ENCODE results near the gene AFAP1. TPM values are rescaled to one million over a fixed set of nuclear protein-coding genes. Genes with fewer than 3 reads are reported as not detected.
A peak's percentile ranks its signal among the peaks of the same experiment; 100 is the strongest.

Gene AFAP1
- total and polyA plus RNA-seq, 5 donors from 2014 or later: 1.8 to 5.0 (median 2.2) TPM

DNA sequence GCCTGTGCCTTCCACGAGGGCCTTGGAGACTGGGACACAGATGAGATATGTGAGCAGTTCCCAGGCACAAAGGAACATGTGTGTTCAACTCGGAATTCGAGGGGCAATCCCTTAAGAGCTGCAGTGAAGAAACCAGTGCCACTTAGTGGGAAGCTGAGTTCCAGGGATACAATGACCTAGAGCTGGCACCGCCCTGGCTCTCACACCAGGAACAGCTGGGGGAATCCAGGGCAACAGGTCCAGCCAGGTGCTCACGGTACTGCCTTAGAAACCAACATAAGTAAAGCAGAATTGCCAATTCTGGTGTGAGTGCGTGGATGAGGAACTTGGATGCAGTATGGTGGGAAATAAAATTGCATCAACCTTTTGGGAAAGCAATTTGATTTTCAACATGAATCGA lies 122.9 kb downstream of the AFAP1 start:
- H3K9me3 ChIP-seq (ENCODE audit: control insufficient read depth in 2 of 2, low read length in 2 of 2): no peaks in the 10 kb centered on the region
- Mint-ChIP-seq H3K9me3 (no peaks in the 10 kb centered on the region), H3K27ac (no peak overlapping the region), H3K27me3 (no peaks in the 10 kb centered on the region), H3K4me3 (no peak overlapping the region), H3K36me3 (peaks cover 11% of the 10 kb centered on the region), H3K4me1 (peaks cover 0 to 9% (median 2%) of the 10 kb centered on the region in 4 donors)
- ATAC-seq (ENCODE audit: low read depth in 2 of 2) (no peak), DNase-seq (no peak)
- no peaks in the 10 kb centered on the region for H3K27me3 ChIP-seq (ENCODE audit: control insufficient read depth, insufficient read depth, low read length)
- H3K4me3 ChIP-seq (ENCODE audit: low read depth, low read length): no peak overlapping the region
- H3K36me3 ChIP-seq (ENCODE audit: control insufficient read depth, insufficient read depth, low read length): peaks cover 10% of the 10 kb centered on the region
- H3K4me1 ChIP-seq (ENCODE audit: control insufficient read depth, insufficient read depth, low read length, poor library complexity, severe bottlenecking): no peaks in the 10 kb centered on the region
- no peak overlapping the region for H3K27ac ChIP-seq (ENCODE audit: insufficient read depth, low read length, poor library complexity, severe bottlenecking)

DNA sequence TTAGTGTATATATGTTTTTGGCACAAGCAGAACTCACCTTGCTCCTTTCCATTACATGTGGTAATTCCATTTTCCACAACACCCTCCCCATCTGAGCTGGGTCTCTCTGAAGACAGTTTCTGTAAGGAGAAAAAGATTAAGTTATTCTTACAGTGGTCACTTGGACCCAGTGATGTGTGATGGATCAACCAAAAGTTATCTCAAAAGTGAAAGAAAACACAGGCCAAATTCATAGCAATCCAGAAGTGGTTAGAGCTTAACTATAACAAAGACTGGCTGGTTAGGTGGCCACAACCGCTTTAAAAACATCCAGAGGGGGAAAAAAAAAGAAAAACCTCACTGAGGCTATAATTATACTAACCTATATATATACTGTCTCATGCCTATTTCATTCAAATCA lies 123.7 kb downstream of the AFAP1 start:
- no peak overlapping the region for H3K27ac ChIP-seq (ENCODE audit: insufficient read depth, low read length, poor library complexity, severe bottlenecking)
- DNase-seq: no peak
- H3K9me3 ChIP-seq (ENCODE audit: control insufficient read depth in 2 of 2, low read length in 2 of 2): no peaks in the 10 kb centered on the region
- peaks cover 10% of the 10 kb centered on the region for H3K36me3 ChIP-seq (ENCODE audit: control insufficient read depth, insufficient read depth, low read length)
- Mint-ChIP-seq H3K36me3 (peaks cover 11% of the 10 kb centered on the region), H3K27me3 (no peaks in the 10 kb centered on the region), H3K4me3 (no peak overlapping the region), H3K27ac (peak overlapping the region in 1 of 3 donors; percentile 3), H3K4me1 (peaks cover 0 to 4% (median 0%) of the 10 kb centered on the region in 4 donors), H3K9me3 (no peaks in the 10 kb centered on the region)
- ATAC-seq (ENCODE audit: low read depth in 2 of 2): no peak
- no peaks in the 10 kb centered on the region for H3K27me3 ChIP-seq (ENCODE audit: control insufficient read depth, insufficient read depth, low read length)
- no peak overlapping the region for H3K4me3 ChIP-seq (ENCODE audit: low read depth, low read length)
- H3K4me1 ChIP-seq (ENCODE audit: control insufficient read depth, insufficient read depth, low read length, poor library complexity, severe bottlenecking): no peaks in the 10 kb centered on the region

DNA sequence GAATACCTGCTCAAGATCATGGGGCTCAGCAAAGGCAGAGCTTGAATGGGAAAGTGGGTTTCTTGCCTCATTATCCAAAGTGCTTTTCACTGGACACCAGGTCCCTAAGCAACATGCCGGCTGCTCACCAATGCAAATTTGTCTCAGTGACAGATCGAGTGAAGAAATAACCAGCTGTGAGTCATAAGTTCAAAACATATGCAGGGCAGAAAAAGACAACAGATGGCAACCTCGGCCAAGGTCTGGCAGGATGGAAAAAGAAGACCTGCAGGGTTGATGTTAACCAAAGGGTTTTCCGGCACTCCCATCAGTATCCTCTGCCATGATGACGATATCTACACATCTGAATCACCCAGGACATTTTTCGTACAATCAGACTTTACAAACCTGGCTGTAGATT lies 124.1 kb downstream of the AFAP1 start:
- peaks cover 0 to under 1% (median 0%) of the 10 kb centered on the region in 4 donors for H3K4me1 Mint-ChIP-seq
- Histone ChIP-seq H3K9me3 (ENCODE audit: control insufficient read depth in 2 of 2, low read length in 2 of 2) (no peaks in the 10 kb centered on the region), H3K27ac (ENCODE audit: insufficient read depth, low read length, poor library complexity, severe bottlenecking) (no peak overlapping the region), H3K36me3 (ENCODE audit: control insufficient read depth, insufficient read depth, low read length) (peaks cover 10% of the 10 kb centered on the region), H3K27me3 (ENCODE audit: control insufficient read depth, insufficient read depth, low read length) (no peaks in the 10 kb centered on the region), H3K4me3 (ENCODE audit: low read depth, low read length) (no peak overlapping the region), H3K4me1 (ENCODE audit: control insufficient read depth, insufficient read depth, low read length, poor library complexity, severe bottlenecking) (no peaks in the 10 kb centered on the region)
- no peak overlapping the region for H3K27ac Mint-ChIP-seq
- H3K36me3 Mint-ChIP-seq: peaks cover 11% of the 10 kb centered on the region
- no peaks in the 10 kb centered on the region for H3K9me3 Mint-ChIP-seq
- no peak for ATAC-seq (ENCODE audit: low read depth in 2 of 2)
- no peak overlapping the region for H3K4me3 Mint-ChIP-seq
- no peak for DNase-seq
- no peaks in the 10 kb centered on the region for H3K27me3 Mint-ChIP-seq

DNA sequence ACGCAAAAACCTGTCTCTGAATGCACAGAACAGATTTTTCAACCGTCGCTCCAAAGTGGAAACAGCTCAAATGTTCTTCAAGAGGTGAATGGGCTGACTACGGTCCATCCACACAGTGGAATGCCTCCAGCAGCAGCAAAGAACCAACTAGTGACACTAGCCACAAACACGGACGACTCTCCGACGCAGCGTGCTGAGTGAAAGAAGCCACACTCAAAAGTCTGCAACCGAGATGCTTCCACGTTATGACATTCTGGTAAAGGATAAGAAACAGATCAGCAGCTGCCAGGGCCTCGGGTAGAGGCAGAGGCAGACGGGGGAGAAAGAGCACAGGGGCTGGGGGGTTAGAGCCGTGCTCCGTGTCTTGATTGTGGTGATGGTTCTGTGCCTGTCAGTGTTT lies 125.2 kb downstream of the AFAP1 start:
- ATAC-seq (ENCODE audit: low read depth in 2 of 2): no peak

DNA sequence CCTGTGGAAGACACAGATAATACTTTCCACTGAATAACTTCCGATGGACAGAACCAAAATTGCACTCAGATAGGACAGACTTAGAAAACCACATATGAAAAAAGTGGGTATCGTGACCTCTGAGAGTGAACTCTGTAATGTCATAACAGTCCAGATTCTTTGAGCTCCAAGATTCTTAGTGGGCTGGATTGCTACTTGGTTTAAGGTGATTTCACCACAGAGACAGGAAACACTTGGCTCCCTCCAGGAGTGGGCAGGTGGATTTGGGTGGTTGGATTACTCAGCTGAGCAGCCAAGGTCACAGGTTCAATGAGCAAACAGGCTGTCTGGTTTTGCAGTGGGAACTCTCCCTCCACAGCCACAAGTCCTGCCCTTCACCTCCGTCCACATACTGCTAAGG lies 126.0 kb downstream of the AFAP1 start:
- Histone ChIP-seq H3K4me3 (ENCODE audit: low read depth, low read length) (no peak overlapping the region), H3K4me1 (ENCODE audit: control insufficient read depth, insufficient read depth, low read length, poor library complexity, severe bottlenecking) (no peaks in the 10 kb centered on the region), H3K9me3 (ENCODE audit: control insufficient read depth in 2 of 2, low read length in 2 of 2) (no peaks in the 10 kb centered on the region), H3K36me3 (ENCODE audit: control insufficient read depth, insufficient read depth, low read length) (peaks cover 10% of the 10 kb centered on the region), H3K27ac (ENCODE audit: insufficient read depth, low read length, poor library complexity, severe bottlenecking) (no peak overlapping the region), H3K27me3 (ENCODE audit: control insufficient read depth, insufficient read depth, low read length) (no peaks in the 10 kb centered on the region)
- Mint-ChIP-seq H3K4me1 (no peaks in the 10 kb centered on the region), H3K27me3 (no peaks in the 10 kb centered on the region), H3K9me3 (no peaks in the 10 kb centered on the region), H3K27ac (no peak overlapping the region), H3K4me3 (no peak overlapping the region), H3K36me3 (peaks cover 10% of the 10 kb centered on the region)
- no peak for ATAC-seq (ENCODE audit: low read depth in 2 of 2)
- no peak for DNase-seq

More for the DNA sequence above, 125.2 kb downstream of the AFAP1 start:
- Histone ChIP-seq H3K4me3 (ENCODE audit: low read depth, low read length) (no peak overlapping the region), H3K27me3 (ENCODE audit: control insufficient read depth, insufficient read depth, low read length) (no peaks in the 10 kb centered on the region), H3K27ac (ENCODE audit: insufficient read depth, low read length, poor library complexity, severe bottlenecking) (no peak overlapping the region), H3K36me3 (ENCODE audit: control insufficient read depth, insufficient read depth, low read length) (peaks cover 10% of the 10 kb centered on the region), H3K4me1 (ENCODE audit: control insufficient read depth, insufficient read depth, low read length, poor library complexity, severe bottlenecking) (no peaks in the 10 kb centered on the region), H3K9me3 (ENCODE audit: control insufficient read depth in 2 of 2, low read length in 2 of 2) (no peaks in the 10 kb centered on the region)
- DNase-seq: no peak
- Mint-ChIP-seq H3K27me3 (no peaks in the 10 kb centered on the region), H3K36me3 (peaks cover 8% of the 10 kb centered on the region), H3K9me3 (no peaks in the 10 kb centered on the region), H3K27ac (peak overlapping the region in 1 of 3 donors; percentile 38), H3K4me1 (no peaks in the 10 kb centered on the region), H3K4me3 (no peak overlapping the region)

DNA sequence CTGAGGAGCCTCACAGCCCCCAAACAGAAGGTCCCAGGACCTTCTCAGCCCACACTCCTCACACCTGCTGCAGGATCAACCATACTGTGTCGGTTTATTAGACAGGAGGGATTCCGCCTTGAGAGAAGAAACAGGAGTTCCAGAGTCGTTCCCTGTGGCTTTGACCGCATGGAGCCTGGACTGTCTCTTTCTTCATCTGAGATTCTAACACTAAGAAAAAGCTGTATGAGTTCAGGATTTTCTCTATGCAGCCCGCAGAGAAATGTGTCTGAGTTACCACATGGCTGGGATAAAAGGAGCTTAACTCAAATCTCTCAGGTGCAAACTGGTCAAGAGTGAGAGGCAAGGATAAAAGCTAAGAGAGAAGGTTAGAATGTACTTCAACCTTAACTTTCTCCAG lies 126.7 kb downstream of the AFAP1 start:
- Histone ChIP-seq H3K27ac (ENCODE audit: insufficient read depth, low read length, poor library complexity, severe bottlenecking) (no peak overlapping the region), H3K4me1 (ENCODE audit: control insufficient read depth, insufficient read depth, low read length, poor library complexity, severe bottlenecking) (no peaks in the 10 kb centered on the region), H3K27me3 (ENCODE audit: control insufficient read depth, insufficient read depth, low read length) (no peaks in the 10 kb centered on the region), H3K4me3 (ENCODE audit: low read depth, low read length) (no peak overlapping the region), H3K9me3 (ENCODE audit: control insufficient read depth in 2 of 2, low read length in 2 of 2) (no peaks in the 10 kb centered on the region), H3K36me3 (ENCODE audit: control insufficient read depth, insufficient read depth, low read length) (peaks cover 10% of the 10 kb centered on the region)
- Mint-ChIP-seq H3K27ac (no peak overlapping the region), H3K9me3 (no peaks in the 10 kb centered on the region), H3K4me3 (no peak overlapping the region), H3K36me3 (peaks cover 15% of the 10 kb centered on the region), H3K4me1 (no peaks in the 10 kb centered on the region), H3K27me3 (no peaks in the 10 kb centered on the region)
- DNase-seq (no peak), ATAC-seq (ENCODE audit: low read depth in 2 of 2) (no peak)

DNA sequence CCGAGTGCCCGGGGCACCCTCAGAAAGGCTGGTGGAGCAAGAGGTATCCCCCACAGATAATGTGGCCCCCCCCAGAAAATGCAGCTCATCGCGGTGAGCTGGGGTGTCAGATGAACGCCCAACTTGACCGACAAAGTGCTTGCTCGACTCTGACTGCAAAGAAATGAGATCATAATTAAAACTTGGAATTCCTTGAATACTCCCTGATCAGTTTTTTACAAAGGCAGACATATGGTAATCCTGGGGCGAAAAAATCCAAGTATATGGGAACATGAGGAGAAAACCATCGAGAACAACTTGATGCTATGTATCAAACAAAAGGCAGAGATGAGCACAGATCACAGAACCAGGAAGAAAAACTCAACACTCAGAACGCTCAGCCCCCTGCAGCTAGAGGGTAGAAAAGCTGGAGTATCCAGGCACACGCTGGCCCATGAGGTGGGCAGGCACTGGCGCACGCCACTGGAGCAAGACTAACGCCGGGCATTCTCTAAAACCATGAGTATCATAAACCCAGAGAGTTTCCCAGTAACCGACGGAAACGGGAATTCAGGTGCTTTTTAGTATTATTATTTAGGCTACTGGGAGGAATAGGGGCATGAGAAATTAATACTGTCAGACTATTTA lies 127.3 kb downstream of the AFAP1 start:
- H3K27me3 Mint-ChIP-seq: no peaks in the 10 kb centered on the region
- no peak overlapping the region for H3K4me3 Mint-ChIP-seq
- no peak overlapping the region for H3K4me3 ChIP-seq (ENCODE audit: low read depth, low read length)
- H3K4me1 Mint-ChIP-seq: no peaks in the 10 kb centered on the region
- peaks cover 10% of the 10 kb centered on the region for H3K36me3 ChIP-seq (ENCODE audit: control insufficient read depth, insufficient read depth, low read length)
- no peak for ATAC-seq (ENCODE audit: low read depth in 2 of 2)
- no peak for DNase-seq
- no peaks in the 10 kb centered on the region for H3K27me3 ChIP-seq (ENCODE audit: control insufficient read depth, insufficient read depth, low read length)
- no peaks in the 10 kb centered on the region for H3K9me3 Mint-ChIP-seq
- no peak overlapping the region for H3K27ac ChIP-seq (ENCODE audit: insufficient read depth, low read length, poor library complexity, severe bottlenecking)
- no peaks in the 10 kb centered on the region for H3K4me1 ChIP-seq (ENCODE audit: control insufficient read depth, insufficient read depth, low read length, poor library complexity, severe bottlenecking)
- H3K36me3 Mint-ChIP-seq: peaks cover 15% of the 10 kb centered on the region
- H3K9me3 ChIP-seq (ENCODE audit: control insufficient read depth in 2 of 2, low read length in 2 of 2): no peaks in the 10 kb centered on the region
- H3K27ac Mint-ChIP-seq: no peak overlapping the region

DNA sequence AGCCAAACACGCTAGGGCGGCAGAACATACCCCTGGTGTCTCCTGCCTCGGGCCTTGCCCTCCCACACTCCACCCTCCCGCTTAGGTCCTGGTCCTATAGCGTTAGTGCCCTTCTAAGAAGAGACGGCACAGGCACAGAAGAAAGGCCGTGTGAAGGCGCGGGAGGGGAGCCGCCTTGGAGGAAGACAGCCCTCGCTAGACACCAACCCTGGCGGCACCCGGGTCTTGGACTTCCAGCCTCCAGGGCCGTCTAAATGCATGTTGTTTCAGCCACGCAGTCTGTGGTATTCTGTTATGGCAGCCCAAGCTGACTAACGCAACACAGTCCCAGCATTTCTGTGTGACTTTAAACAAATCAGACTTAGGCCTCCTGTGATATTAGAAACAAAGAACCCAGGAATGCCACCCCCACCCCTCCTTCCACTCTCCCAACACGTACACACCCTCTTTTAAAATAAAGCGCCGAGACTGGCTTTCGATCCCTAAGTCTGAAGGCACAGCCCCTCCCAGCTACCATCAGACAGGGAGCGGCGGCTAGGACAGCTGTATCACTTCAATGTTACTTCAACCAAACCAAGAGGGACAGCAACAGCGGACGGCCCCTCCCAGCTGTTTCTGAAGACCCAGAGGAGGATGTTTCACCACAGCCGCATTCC lies 128.0 kb downstream of the AFAP1 start:
- no peaks in the 10 kb centered on the region for H3K9me3 Mint-ChIP-seq
- H3K36me3 Mint-ChIP-seq: peaks cover 15% of the 10 kb centered on the region
- no peaks in the 10 kb centered on the region for H3K27me3 Mint-ChIP-seq
- peaks cover 0 to 2% (median 0%) of the 10 kb centered on the region in 4 donors for H3K4me1 Mint-ChIP-seq
- H3K36me3 ChIP-seq (ENCODE audit: control insufficient read depth, insufficient read depth, low read length): peaks cover 10% of the 10 kb centered on the region
- H3K4me1 ChIP-seq (ENCODE audit: control insufficient read depth, insufficient read depth, low read length, poor library complexity, severe bottlenecking): no peaks in the 10 kb centered on the region
- DNase-seq (no peak), ATAC-seq (ENCODE audit: low read depth in 2 of 2) (no peak)
- H3K4me3 Mint-ChIP-seq: no peak overlapping the region
- no peaks in the 10 kb centered on the region for H3K27me3 ChIP-seq (ENCODE audit: control insufficient read depth, insufficient read depth, low read length)
- H3K4me3 ChIP-seq (ENCODE audit: low read depth, low read length): no peak overlapping the region
- no peak overlapping the region for H3K27ac Mint-ChIP-seq
- no peaks in the 10 kb centered on the region for H3K9me3 ChIP-seq (ENCODE audit: control insufficient read depth in 2 of 2, low read length in 2 of 2)
- H3K27ac ChIP-seq (ENCODE audit: insufficient read depth, low read length, poor library complexity, severe bottlenecking): no peak overlapping the region
